ENCODE data around the gene NRG3. TPM values are rescaled to one million over a fixed set of nuclear protein-coding genes. Genes with fewer than 3 reads are reported as not detected.

Gene NRG3
- total RNA-seq, 4 donors from 2014 or later = 0.54 TPM; not detected in 3

- Histone ChIP-seq H3K9me3 (no peaks in the 10 kb centered on the region), H3K27me3 (no peaks in the 10 kb centered on the region), H3K4me1 (no peaks in the 10 kb centered on the region), H3K4me3 (no peak overlapping the region), H3K27ac (no peak overlapping the region), H3K36me3 (no peaks in the 10 kb centered on the region)
- 28 to 67% methylated on average over 2 of the region's 2 CpGs for WGBS, 2 donors (ENCODE audit: low coverage in 1 of 2)
- TF ChIP-seq POLR2AphosphoS5 (IDR thresholded peaks at IDR 0.05) (no peak), POLR2A (IDR thresholded peaks at IDR 0.05) (no peak), CTCF (IDR thresholded peaks at IDR 0.05) (no peak)
- ATAC-seq = no peak
These were observed 716.4 kb downstream of the NRG3 start for GRCh38 chr10:82591421-82591820.

- H3K9me3 ChIP-seq = no peaks in the 10 kb centered on the region
- no peak overlapping the region for H3K27ac ChIP-seq
- no peak for ATAC-seq
- 87 to 96% methylated on average over 5 to 6 of the region's 7 CpGs for WGBS, 2 donors (ENCODE audit: low coverage in 1 of 2)
- H3K27me3 ChIP-seq = no peaks in the 10 kb centered on the region
- H3K36me3 ChIP-seq = no peaks in the 10 kb centered on the region
- no peak overlapping the region for H3K4me3 ChIP-seq
- TF ChIP-seq EP300 (IDR thresholded peaks at IDR 0.05) (no peak), CTCF (IDR thresholded peaks at IDR 0.05) (no peak), POLR2A (IDR thresholded peaks at IDR 0.05) (no peak), POLR2AphosphoS5 (IDR thresholded peaks at IDR 0.05) (no peak)
- H3K4me1 ChIP-seq = no peaks in the 10 kb centered on the region
These were observed 722.8 kb downstream of the NRG3 start for GRCh38 chr10:82597840-82598239.

DNA sequence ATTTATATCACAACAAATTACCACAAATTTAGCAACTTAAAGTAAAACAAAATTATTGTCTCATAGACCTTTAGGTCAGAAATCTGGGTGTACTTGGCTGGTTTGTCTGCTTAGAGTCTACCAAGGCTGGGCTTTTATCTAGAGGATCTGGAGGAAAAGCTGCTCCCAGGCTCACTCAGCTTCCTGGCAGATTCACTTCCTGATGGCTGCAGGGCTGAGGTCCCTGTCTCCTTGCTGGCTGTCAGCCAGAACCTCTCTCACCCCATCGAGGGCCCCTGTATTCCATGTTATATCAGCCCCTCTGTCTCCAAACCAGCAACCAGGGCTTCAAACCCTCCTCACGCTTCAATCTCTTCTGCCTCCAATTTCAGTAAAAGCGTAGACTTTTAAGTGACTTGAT is 734.9 kb downstream of the NRG3 start:
- no peaks in the 10 kb centered on the region for H3K36me3 ChIP-seq
- no peaks in the 10 kb centered on the region for H3K4me1 ChIP-seq
- 20 to 81% methylated on average over 1 to 3 of the region's 3 CpGs for WGBS, 2 donors (ENCODE audit: low coverage in 1 of 2)
- H3K4me3 ChIP-seq = no peak overlapping the region
- ATAC-seq = no peak
- no peaks in the 10 kb centered on the region for H3K27me3 ChIP-seq
- no peaks in the 10 kb centered on the region for H3K9me3 ChIP-seq
- no peak overlapping the region for H3K27ac ChIP-seq
- TF ChIP-seq CTCF (IDR thresholded peaks at IDR 0.05) (no peak), POLR2A (IDR thresholded peaks at IDR 0.05) (no peak), EP300 (IDR thresholded peaks at IDR 0.05) (no peak), POLR2AphosphoS5 (IDR thresholded peaks at IDR 0.05) (no peak)

- Histone ChIP-seq H3K4me1 (no peaks in the 10 kb centered on the region), H3K36me3 (no peaks in the 10 kb centered on the region), H3K27ac (no peak overlapping the region), H3K9me3 (peaks cover 0 to 6% (median 0%) of the 10 kb centered on the region in 3 donors), H3K4me3 (no peak overlapping the region), H3K27me3 (no peaks in the 10 kb centered on the region)
- TF ChIP-seq CTCF (IDR thresholded peaks at IDR 0.05) = no peak
- WGBS, 2 donors (ENCODE audit: low coverage in 1 of 2) = 56 to 61% methylated on average over 3 to 4 of the region's 5 CpGs
- ATAC-seq = no peak
These were observed 743.0 kb downstream of the NRG3 start for GRCh38 chr10:82618007-82618406.

DNA sequence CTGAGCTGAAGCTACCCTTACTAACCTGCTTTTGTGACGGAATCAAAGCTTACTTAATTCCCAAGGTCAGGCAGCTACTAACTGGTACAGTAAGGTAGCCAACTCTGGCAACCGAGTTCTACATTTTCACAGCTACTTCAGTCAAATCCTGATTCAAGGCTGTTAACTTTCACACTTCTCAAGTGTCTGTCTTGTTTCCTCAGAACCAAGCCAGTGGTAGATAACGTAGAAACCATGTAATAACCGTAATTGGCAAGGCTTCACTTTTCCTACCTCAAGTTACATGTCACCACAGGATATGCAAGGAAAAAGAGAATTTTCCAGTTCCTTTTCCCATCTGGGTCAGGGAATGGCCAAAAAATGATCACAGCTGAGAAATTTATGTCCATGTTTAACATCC is 746.7 kb downstream of the NRG3 start:
- WGBS, 2 donors (ENCODE audit: low coverage in 1 of 2) = 78 to 79% methylated on average over 4 of the region's 4 CpGs
- Histone ChIP-seq H3K9me3 (peaks cover 0 to 6% (median 0%) of the 10 kb centered on the region in 3 donors), H3K36me3 (no peaks in the 10 kb centered on the region), H3K27me3 (no peaks in the 10 kb centered on the region), H3K27ac (no peak overlapping the region), H3K4me1 (no peaks in the 10 kb centered on the region), H3K4me3 (no peak overlapping the region)
- TF ChIP-seq POLR2A (IDR thresholded peaks at IDR 0.05) (no peak), POLR2AphosphoS5 (IDR thresholded peaks at IDR 0.05) (no peak), EP300 (IDR thresholded peaks at IDR 0.05) (no peak), CTCF (IDR thresholded peaks at IDR 0.05) (no peak)
- no peak for ATAC-seq

Measured in gastroesophageal sphincter (tissue), 4 donors.